ENCODE data around the gene DCST2. TPM values are rescaled to one million over a fixed set of nuclear protein-coding genes. Genes with fewer than 3 reads are reported as not detected.

Gene DCST2
- total RNA-seq, 5 donors from 2014 or later (not counting 1 experiment from before 2014, with no cell fraction given): 1.1 to 2.6 (median 1.6) TPM

DNA sequence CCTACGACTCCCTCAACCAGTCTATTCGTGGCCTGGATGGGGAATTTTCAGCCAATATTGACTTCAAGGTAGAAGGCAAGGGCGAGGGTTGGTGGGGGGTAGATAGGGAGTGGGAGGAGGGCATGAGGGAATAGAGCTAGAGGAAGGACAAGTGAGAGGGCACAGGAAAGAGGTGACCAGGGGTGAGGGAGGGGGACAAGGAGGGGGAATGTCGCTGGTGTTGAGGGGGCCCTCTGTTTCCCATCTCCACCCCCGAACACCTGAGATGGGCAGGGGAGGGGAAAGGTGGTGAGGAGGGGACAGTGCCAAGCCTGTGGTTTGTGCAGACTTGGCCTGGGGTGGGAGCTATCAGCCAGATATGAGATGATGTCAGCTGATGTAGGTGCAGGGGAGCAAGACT lies 9.2 kb upstream of the DCST2 start:
- no peak for DNase-seq
- WGBS (ENCODE audit: insufficient coverage): 80% methylated on average over 2 of the region's 5 CpGs

DNA sequence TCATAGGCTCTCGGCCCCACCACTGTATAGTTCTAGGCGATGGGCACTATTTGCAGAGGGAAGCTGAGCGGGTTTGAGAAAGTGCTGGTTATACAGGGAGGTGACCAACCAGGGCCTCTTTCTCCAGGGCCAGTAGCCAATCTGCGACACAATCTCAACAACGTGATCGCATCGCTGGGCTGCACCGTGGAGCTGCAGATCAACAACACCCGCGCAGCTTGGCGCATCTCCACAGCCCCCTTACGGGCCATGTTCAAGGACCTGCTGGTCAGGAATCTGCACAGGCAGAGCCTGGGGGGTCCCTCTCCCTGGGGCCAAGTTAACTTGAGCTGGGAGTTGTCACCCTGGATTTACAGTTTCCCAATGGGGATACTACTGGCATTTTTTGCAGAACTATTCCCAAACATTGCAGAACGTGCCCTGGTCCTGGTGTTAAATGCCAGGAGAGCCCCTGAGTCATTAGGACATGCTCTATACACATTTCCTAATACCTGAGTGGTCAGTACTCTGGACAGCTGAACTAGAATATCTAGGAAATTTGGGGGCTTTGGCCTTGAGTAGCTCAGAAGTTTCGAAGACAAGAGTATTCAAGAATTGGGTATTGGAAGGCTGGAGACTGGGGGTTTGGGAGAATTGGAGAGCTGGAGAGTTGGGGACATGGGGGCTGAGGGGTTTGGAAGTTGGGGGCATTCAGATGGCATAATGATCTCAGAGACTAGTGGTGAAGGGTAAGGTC lies 6.9 kb upstream of the DCST2 start:
- H3K9me3 ChIP-seq: no peaks in the 10 kb centered on the region
- H3K4me1 ChIP-seq (ENCODE audit: control insufficient read depth in 1 of 2, extremely low read depth in 1 of 2, insufficient read depth in 2 of 2, low read length in 2 of 2): no peaks in the 10 kb centered on the region
- H3K4me3 ChIP-seq (ENCODE audit: control insufficient read depth in 1 of 2, extremely low read depth in 1 of 2, low read length in 1 of 2): no peak overlapping the region
- ChIA-PET POLR2A (interaction anchor here in 1 of 2 donors (0.7 kb wide), 1 partner anchor 868 kb away, joined by 7 read pairs; no protein-coding TSS in a partner anchor), CTCF (interaction anchor here in 1 of 2 donors (0.6 to 0.9 kb wide), 4 partner anchors 14 to 184 kb away, joined by 3 to 10 read pairs (median 4); no protein-coding TSS in a partner anchor)
- H3K27ac ChIP-seq (ENCODE audit: low read length): no peak overlapping the region
- DNase-seq (no peak), ATAC-seq (replicated peaks in 1 of 4) (no peak)
- H3K27me3 ChIP-seq (replicated peaks in 1 of 2; ENCODE audit: control insufficient read depth in 2 of 2, extremely low read depth in 1 of 2, insufficient read depth in 2 of 2, low read length in 1 of 2): peaks cover 0 to 21% of the 10 kb centered on the region in 2 experiments
- Mint-ChIP-seq H3K4me1 (peaks cover 6 to 12% (median 9%) of the 10 kb centered on the region in 3 donors), H3K27me3 (peaks cover 0 to 3% of the 10 kb centered on the region in 2 donors), H3K9me3 (no peaks in the 10 kb centered on the region), H3K36me3 (no peaks in the 10 kb centered on the region), H3K27ac (no peak overlapping the region), H3K4me3 (no peak overlapping the region)
- 89% methylated on average over 14 of the region's 14 CpGs for WGBS (ENCODE audit: insufficient coverage)
- no peaks in the 10 kb centered on the region for H3K36me3 ChIP-seq (ENCODE audit: control insufficient read depth in 2 of 2, extremely low read depth in 1 of 2, insufficient read depth in 1 of 2, low read length in 1 of 2)

More for the DNA sequence above, 9.2 kb upstream of the DCST2 start:
- Mint-ChIP-seq H3K36me3 (no peaks in the 10 kb centered on the region), H3K9me3 (no peaks in the 10 kb centered on the region), H3K27ac (no peak overlapping the region), H3K4me3 (no peak overlapping the region), H3K27me3 (peaks cover 0 to 3% of the 10 kb centered on the region in 2 donors), H3K4me1 (peaks cover 6 to 12% (median 10%) of the 10 kb centered on the region in 3 donors)
- no peaks in the 10 kb centered on the region for H3K4me1 ChIP-seq (ENCODE audit: control insufficient read depth in 1 of 2, extremely low read depth in 1 of 2, insufficient read depth in 2 of 2, low read length in 2 of 2)
- CTCF ChIA-PET: interaction anchor here in 1 of 2 donors (0.6 kb wide), 1 partner anchor 215 kb away, joined by 3 read pairs; no protein-coding TSS in a partner anchor
- no peaks in the 10 kb centered on the region for H3K36me3 ChIP-seq (ENCODE audit: control insufficient read depth in 2 of 2, extremely low read depth in 1 of 2, insufficient read depth in 1 of 2, low read length in 1 of 2)
- peaks cover 0 to 26% of the 10 kb centered on the region in 2 experiments for H3K27me3 ChIP-seq (replicated peaks in 1 of 2; ENCODE audit: control insufficient read depth in 2 of 2, extremely low read depth in 1 of 2, insufficient read depth in 2 of 2, low read length in 1 of 2)
- no peak for ATAC-seq (replicated peaks in 1 of 4)
- POLR2A ChIA-PET: no interaction called here
- H3K27ac ChIP-seq (ENCODE audit: low read length): no peak overlapping the region
- no peak overlapping the region for H3K4me3 ChIP-seq (ENCODE audit: control insufficient read depth in 1 of 2, extremely low read depth in 1 of 2, low read length in 1 of 2)
- no peaks in the 10 kb centered on the region for H3K9me3 ChIP-seq

DNA sequence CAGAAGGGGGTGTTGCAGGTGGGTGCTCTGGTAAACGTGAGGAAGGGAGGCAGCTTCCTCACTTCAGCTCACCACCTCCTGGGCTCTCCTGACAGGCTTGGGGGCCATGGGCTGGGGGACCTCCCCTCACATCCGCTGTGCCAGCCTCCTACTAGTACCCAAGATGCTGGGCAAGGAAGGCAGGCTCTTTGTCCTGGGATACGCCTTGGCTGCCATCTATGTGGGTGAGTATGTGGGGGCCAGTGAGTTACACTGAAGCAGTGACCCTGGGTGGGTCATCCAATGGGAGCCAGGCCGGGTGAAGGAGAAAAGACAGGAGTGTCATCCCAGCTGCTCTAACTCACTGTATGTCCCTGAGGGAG lies 5.7 kb upstream of the DCST2 start:
- H3K36me3 ChIP-seq (ENCODE audit: control insufficient read depth in 2 of 2, extremely low read depth in 1 of 2, insufficient read depth in 1 of 2, low read length in 1 of 2): no peaks in the 10 kb centered on the region
- Mint-ChIP-seq H3K9me3 (no peaks in the 10 kb centered on the region), H3K4me1 (peaks cover 0 to 2% (median 0%) of the 10 kb centered on the region in 3 donors), H3K4me3 (no peak overlapping the region), H3K27me3 (peaks cover 0 to 2% of the 10 kb centered on the region in 2 donors), H3K36me3 (no peaks in the 10 kb centered on the region), H3K27ac (no peak overlapping the region)
- no peaks in the 10 kb centered on the region for H3K9me3 ChIP-seq
- CTCF ChIA-PET: no interaction called here
- H3K4me1 ChIP-seq (ENCODE audit: control insufficient read depth in 1 of 2, extremely low read depth in 1 of 2, insufficient read depth in 2 of 2, low read length in 2 of 2): no peaks in the 10 kb centered on the region
- DNase-seq (no peak), ATAC-seq (replicated peaks in 1 of 4) (no peak)
- H3K27ac ChIP-seq (ENCODE audit: low read length): no peak overlapping the region
- peaks cover 0 to 15% of the 10 kb centered on the region in 2 experiments for H3K27me3 ChIP-seq (replicated peaks in 1 of 2; ENCODE audit: control insufficient read depth in 2 of 2, extremely low read depth in 1 of 2, insufficient read depth in 2 of 2, low read length in 1 of 2)
- no CpG with 5 or more reads among the region's 4 CpGs for WGBS (ENCODE audit: insufficient coverage)
- H3K4me3 ChIP-seq (ENCODE audit: control insufficient read depth in 1 of 2, extremely low read depth in 1 of 2, low read length in 1 of 2): no peak overlapping the region
- POLR2A ChIA-PET: no interaction called here

DNA sequence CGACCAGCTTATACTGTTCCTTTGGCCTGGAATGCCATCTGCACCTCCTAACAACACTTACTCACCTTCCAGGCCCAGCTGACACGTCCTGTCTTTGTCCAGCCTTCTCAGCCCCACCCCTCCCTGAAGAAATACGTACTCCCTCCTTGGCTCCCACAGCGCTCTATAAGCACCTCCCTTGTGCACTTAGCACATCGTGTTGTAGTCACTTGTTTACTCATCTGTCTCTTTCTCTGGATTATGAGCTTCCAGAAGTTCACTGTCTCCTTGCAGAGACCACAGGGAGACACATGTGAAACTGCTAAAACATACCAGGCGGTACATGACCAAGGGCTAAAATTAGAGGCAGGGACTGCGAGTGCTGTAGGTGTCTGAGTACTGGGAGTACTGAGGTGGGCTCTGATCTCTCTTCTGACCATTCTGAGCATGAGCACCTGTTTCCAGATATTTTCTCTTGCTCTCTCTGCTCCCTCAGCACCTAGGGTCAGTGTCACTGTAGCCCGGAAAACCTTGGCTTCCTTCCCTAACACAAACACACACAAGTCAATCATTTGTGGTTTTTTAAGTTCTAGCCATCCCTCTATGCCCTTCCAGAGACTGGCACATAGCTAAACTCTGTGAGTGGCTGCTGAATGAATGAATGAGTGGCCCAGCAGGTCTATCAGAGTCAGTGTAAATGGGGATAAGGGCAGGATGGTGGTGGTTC lies 5.2 kb upstream of the DCST2 start:
- WGBS (ENCODE audit: insufficient coverage): 63% methylated on average over 3 of the region's 8 CpGs
- POLR2A ChIA-PET: no interaction called here
- H3K4me1 ChIP-seq (ENCODE audit: control insufficient read depth in 1 of 2, extremely low read depth in 1 of 2, insufficient read depth in 2 of 2, low read length in 2 of 2): no peaks in the 10 kb centered on the region

DNA sequence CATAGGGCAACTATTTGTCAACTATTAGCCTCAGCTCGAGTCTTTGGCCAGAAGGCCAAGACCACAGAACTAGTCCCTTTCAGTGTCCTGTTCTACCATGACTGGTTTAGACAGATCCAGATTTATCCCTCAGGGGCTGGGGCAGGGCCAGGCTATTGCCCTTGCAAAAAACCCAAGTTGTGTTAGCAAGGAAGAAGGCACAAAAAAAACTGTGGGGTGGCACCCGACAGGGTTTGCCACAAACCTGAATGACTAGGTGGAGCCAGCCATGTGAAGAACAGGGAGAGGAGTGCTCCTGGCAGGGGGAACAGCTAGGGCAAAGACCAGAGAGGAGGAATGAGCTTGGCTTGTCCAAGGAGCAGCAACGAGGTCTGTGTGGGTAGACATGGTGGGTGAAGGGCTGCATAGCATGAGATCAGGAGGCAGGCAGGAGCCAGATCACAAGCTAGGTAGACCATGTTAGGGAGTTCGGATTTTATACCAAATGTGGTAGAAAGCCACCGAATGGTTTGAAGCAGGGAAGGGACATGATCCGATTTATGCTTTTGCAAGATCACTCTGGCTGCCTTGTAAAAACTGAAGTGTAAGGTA lies 4.4 kb upstream of the DCST2 start:
- Mint-ChIP-seq H3K27ac (no peak overlapping the region), H3K36me3 (no peaks in the 10 kb centered on the region), H3K4me1 (no peaks in the 10 kb centered on the region), H3K27me3 (peaks cover 0 to 2% of the 10 kb centered on the region in 2 donors), H3K4me3 (no peak overlapping the region), H3K9me3 (no peaks in the 10 kb centered on the region)
- WGBS (ENCODE audit: insufficient coverage): 76% methylated on average over 6 of the region's 6 CpGs
- no peaks in the 10 kb centered on the region for H3K9me3 ChIP-seq
- H3K4me3 ChIP-seq (ENCODE audit: control insufficient read depth in 1 of 2, extremely low read depth in 1 of 2, low read length in 1 of 2): no peak overlapping the region
- H3K27me3 ChIP-seq (replicated peaks in 1 of 2; ENCODE audit: control insufficient read depth in 2 of 2, extremely low read depth in 1 of 2, insufficient read depth in 2 of 2, low read length in 1 of 2): peaks cover 0 to 8% of the 10 kb centered on the region in 2 experiments
- ATAC-seq (replicated peaks in 1 of 4) (no peak), DNase-seq (no peak)
- POLR2A ChIA-PET: no interaction called here
- CTCF ChIA-PET: no interaction called here
- H3K4me1 ChIP-seq (ENCODE audit: control insufficient read depth in 1 of 2, extremely low read depth in 1 of 2, insufficient read depth in 2 of 2, low read length in 2 of 2): no peaks in the 10 kb centered on the region
- no peak overlapping the region for H3K27ac ChIP-seq (ENCODE audit: low read length)
- no peaks in the 10 kb centered on the region for H3K36me3 ChIP-seq (ENCODE audit: control insufficient read depth in 2 of 2, extremely low read depth in 1 of 2, insufficient read depth in 1 of 2, low read length in 1 of 2)

More for the DNA sequence above, 5.2 kb upstream of the DCST2 start:
- H3K4me3 Mint-ChIP-seq: no peak overlapping the region
- no peak for ATAC-seq (replicated peaks in 1 of 4)
- CTCF ChIA-PET: no interaction called here
- no peak for DNase-seq
- H3K27me3 Mint-ChIP-seq: peaks cover 0 to 2% of the 10 kb centered on the region in 2 donors
- no peak overlapping the region for H3K27ac Mint-ChIP-seq
- H3K4me1 Mint-ChIP-seq: no peaks in the 10 kb centered on the region
- H3K36me3 Mint-ChIP-seq: no peaks in the 10 kb centered on the region
- Histone ChIP-seq H3K27ac (ENCODE audit: low read length) (no peak overlapping the region), H3K4me3 (ENCODE audit: control insufficient read depth in 1 of 2, extremely low read depth in 1 of 2, low read length in 1 of 2) (no peak overlapping the region), H3K36me3 (ENCODE audit: control insufficient read depth in 2 of 2, extremely low read depth in 1 of 2, insufficient read depth in 1 of 2, low read length in 1 of 2) (no peaks in the 10 kb centered on the region), H3K9me3 (no peaks in the 10 kb centered on the region), H3K27me3 (replicated peaks in 1 of 2; ENCODE audit: control insufficient read depth in 2 of 2, extremely low read depth in 1 of 2, insufficient read depth in 2 of 2, low read length in 1 of 2) (peaks cover 0 to 10% of the 10 kb centered on the region in 2 experiments)
- H3K9me3 Mint-ChIP-seq: no peaks in the 10 kb centered on the region

GRCh38 chr1:155037043-155037442 lies 3.5 kb upstream of the DCST2 start:
- Mint-ChIP-seq H3K27ac (no peak overlapping the region), H3K4me3 (no peak overlapping the region), H3K36me3 (no peaks in the 10 kb centered on the region), H3K27me3 (peaks cover 0 to 2% of the 10 kb centered on the region in 2 donors), H3K9me3 (no peaks in the 10 kb centered on the region), H3K4me1 (no peaks in the 10 kb centered on the region)
- ATAC-seq (replicated peaks in 1 of 4) (no peak), DNase-seq (no peak)
- Histone ChIP-seq H3K27ac (ENCODE audit: low read length) (no peak overlapping the region), H3K9me3 (no peaks in the 10 kb centered on the region), H3K4me3 (ENCODE audit: control insufficient read depth in 1 of 2, extremely low read depth in 1 of 2, low read length in 1 of 2) (no peak overlapping the region), H3K27me3 (replicated peaks in 1 of 2; ENCODE audit: control insufficient read depth in 2 of 2, extremely low read depth in 1 of 2, insufficient read depth in 2 of 2, low read length in 1 of 2) (peaks cover 0 to 8% of the 10 kb centered on the region in 2 experiments), H3K36me3 (ENCODE audit: control insufficient read depth in 2 of 2, extremely low read depth in 1 of 2, insufficient read depth in 1 of 2, low read length in 1 of 2) (no peaks in the 10 kb centered on the region), H3K4me1 (ENCODE audit: control insufficient read depth in 1 of 2, extremely low read depth in 1 of 2, insufficient read depth in 2 of 2, low read length in 2 of 2) (no peaks in the 10 kb centered on the region)
- POLR2A ChIA-PET: no interaction called here
- WGBS (ENCODE audit: insufficient coverage): 81% methylated on average over 2 of the region's 3 CpGs
- CTCF ChIA-PET: no interaction called here

Measured in T-cell (primary cell).